Left hindlimb (tissue), 1 donor: Measurements from ENCODE around the gene MAP3K5.

Experiments used
- DNase-seq: peaks from one replicate; pipeline ENCODE4 v3.0.0-alpha.2; 2018

MAP3K5 gene

GRCh38 chr6:136742125-136742524 lies 50.2 kb downstream of the MAP3K5 start:
- DNase-seq = no peak

DNA sequence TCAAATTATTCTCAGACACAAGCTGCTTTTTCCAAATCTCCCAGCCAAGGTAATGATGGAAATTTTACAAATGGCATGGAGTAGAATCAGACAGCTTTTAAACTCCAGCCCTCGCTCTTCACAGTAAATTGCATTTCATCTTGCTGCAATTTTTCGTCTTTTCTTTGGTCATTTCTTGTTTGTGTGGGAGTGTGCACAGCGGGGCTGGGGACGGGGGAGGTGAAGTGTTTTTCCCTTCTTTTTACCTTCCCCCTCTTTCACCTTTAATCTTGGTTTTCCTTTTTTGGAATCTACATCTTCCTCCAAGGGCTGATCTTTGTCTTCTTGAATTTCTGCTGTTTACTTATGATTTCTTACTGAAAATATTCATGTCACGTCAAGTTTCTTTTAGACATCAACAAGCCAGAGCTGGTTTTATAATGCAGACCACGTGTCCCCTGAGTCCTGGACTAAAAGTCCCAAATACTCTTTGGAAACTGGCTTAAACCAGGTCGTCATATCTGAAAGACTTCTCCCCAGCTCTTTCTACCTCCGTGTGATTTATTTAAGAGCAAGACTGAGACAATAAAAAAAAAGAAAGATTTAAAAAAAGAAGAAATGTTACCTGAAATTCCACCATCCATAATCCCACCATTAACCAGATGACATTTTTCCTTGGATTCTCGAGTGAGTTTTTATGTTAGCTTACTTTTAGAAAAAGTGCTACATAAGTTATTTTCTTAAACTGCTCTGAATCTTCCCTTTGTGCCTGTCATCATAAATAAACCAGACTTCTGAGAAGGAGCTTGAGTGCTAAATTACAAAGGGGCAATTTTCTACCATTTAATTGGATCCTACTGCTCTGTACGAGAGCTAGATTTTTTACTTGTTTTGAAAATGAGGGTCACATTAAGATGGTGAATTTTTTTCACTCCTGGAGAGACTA lies 52.0 kb downstream of the MAP3K5 start:
- DNase-seq = no peak

- DNase-seq = no peak
These were observed 52.8 kb downstream of the MAP3K5 start for GRCh38 chr6:136739501-136739900.

- DNase-seq = no peak
These were observed 53.2 kb downstream of the MAP3K5 start for GRCh38 chr6:136739071-136739470.

- DNase-seq = no peak
These were observed 53.6 kb downstream of the MAP3K5 start for GRCh38 chr6:136738692-136739057.

GRCh38 chr6:136737871-136738691 lies 54.2 kb downstream of the MAP3K5 start:
- DNase-seq = no peak

DNA sequence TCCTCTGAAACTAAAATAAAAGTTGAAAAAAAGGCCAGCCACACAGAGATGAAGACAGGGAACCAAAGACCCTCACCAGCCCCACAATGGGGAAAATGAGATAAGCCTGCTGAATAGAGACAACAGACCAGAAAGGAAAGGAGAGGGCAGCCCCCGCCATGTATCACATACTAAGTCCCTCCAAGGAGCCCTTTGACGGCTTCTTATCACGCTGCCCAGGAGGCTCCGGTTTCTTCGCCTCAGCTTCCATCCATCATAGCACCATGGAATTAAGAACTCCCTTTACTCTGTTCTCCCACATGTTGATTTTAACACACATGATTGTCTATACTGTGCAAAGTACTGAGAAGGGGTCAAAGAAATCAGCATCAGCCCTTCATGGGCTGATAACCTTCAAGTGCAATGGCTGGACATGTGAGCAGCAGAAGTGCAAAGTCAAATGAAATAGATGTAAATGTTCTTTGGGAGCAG lies 54.9 kb downstream of the MAP3K5 start:
- no peak for DNase-seq

- DNase-seq = no peak
These were observed 55.9 kb downstream of the MAP3K5 start for GRCh38 chr6:136736281-136736960.

DNA sequence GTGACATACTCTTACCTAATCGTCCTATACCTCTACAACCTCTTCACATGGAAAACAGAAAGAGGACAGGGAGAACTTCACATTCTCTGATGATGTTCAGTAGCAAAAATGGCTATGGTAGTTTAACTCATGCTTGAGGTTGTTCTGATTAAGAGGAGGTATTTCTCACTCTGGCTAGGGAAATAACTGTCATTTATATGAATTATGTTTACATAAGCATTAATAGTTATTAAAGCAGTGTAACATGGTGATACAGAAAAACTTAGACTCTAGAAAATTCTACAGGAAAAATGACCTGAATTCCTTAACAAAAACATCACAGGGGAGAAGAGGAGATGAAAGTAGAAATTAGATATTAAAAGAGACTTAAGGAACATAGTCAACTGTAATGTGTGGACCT lies 57.3 kb downstream of the MAP3K5 start:
- no peak for DNase-seq

GRCh38 chr6:136732889-136733288 lies 59.4 kb downstream of the MAP3K5 start:
- no peak for DNase-seq

DNA sequence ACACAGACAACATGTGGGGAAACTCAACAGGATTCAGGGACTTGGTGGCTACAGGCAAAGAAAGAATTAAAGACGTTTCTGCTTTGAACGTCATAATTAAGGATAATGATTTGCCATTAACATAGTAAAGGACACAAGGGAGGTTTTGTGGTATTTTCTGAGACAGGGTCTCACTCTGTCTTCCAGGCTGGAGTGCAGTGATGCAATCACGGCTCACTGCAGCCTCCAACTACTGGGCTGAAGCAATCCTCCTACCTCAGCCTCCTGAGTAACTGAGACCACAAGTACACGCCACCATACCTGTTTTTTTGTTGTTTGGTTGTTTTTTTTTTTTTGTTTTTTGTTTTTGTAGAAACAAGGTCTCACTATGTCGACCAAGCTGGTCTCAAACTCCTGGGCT lies 62.4 kb downstream of the MAP3K5 start:
- no peak for DNase-seq

GRCh38 chr6:136728976-136729515 lies 63.2 kb downstream of the MAP3K5 start:
- DNase-seq = no peak

- DNase-seq = no peak
These were observed 64.0 kb downstream of the MAP3K5 start for GRCh38 chr6:136728033-136728939.

- DNase-seq = no peak
These were observed 65.3 kb downstream of the MAP3K5 start for GRCh38 chr6:136726837-136727557.

DNA sequence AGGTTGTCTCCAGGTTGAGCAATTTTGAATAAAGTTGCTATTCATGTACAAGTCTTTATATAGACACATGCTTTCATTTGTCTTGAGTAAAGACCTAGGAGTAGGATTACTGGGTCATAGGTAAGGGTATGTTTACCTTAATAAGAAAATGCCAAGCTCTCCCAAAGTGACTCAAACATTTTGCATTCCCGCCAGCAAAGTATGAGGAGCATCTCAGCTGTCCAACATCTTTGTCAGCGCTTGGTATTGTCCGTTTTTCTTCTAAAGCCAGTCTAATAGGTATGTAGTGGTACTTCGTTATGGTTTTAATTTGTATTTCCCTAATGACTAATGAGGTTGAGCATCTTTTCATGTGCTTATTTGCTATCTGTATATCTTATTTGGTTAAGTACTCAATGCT lies 67.2 kb downstream of the MAP3K5 start:
- no peak for DNase-seq

DNA sequence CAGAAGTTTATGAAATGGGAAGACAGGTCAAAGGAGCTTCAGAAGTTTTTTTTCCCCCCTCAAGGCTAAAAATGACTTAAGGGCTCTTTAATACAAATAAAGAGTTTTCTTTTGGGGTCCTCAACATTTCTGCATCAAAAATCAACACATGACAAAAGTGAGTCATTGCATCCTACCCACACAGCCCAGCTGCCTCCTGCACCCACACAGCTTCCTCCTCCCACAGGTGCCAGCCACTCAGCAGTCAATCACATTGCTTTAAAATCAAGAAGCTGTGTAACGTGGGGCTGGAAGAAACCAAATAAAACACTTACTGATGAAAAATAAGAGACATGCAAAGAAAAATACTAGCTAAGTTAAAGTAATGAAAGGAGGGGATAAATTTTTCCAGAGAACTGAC lies 68.5 kb downstream of the MAP3K5 start:
- DNase-seq = no peak

- no peak for DNase-seq
These were observed 70.8 kb downstream of the MAP3K5 start for GRCh38 chr6:136721467-136721866.

GRCh38 chr6:136720045-136720770 lies 72.1 kb downstream of the MAP3K5 start:
- no peak for DNase-seq

DNA sequence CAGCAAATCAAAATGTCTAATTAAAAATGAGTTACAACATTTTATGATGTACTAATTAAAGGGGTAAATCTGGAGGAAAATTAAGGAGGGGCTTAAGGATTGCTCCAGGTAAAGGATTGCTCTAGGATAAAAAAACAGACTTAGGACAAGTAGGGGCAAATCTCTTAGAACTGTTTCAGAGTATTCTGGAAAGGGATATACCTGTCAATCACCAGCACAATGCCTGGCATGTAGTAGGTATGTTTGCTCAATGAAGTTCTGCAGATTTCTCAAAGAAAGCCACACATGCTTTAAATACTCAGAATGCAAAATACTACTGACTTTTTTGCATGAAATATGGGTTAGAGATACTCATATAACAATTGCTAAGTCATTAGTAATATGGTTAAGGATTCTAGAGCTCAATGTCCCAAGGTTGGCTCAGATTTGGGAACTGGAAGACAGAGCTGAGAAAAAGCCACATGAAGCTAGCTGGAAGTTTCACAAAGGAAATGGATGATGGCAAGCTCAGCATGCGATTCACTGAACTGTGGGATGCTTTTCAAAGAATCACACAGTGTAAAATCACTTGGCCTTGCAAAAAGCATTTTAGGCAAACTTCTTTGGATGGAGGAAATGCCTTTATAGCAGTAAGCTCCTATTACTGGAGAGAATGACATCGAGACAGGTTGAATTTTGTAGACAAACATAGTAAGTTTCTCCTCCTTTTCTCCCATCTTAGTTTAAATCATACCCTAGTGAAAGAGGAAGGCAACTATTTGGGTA lies 72.8 kb downstream of the MAP3K5 start:
- no peak for DNase-seq

DNA sequence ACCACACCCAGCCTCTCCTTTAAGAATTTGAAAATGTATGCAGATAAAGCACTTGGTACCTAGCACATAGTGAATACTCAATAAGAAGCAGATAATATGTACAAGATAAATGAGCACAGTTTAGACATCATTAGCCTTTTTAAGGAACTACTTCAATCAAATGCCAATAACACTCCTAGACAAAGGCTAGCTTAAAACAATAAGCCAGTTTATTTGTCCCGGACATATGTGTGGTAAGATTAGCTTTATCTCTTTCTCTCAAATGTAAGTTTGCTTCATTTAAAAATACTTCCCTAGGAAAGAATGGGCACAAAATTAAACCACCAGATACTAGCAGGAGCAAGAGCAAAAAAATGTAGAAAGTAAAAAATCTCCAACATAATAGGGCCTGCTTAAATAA lies 73.8 kb downstream of the MAP3K5 start:
- DNase-seq = no peak
